Peyer's patch (tissue), 4 donors: ENCODE measurements around the gene MAPK8.

Experiments
- CTCF ChIP-seq, 6 experiments: fragments of 450-650 bp in 4 of 6; fragments of 200-600 bp in 2 of 6; sonication (generic) in 1 of 6; IDR thresholded peaks; one replicate each; pipeline ENCODE4 v1.5.1; 2017 to 2019; ENCODE audit warnings: antibody characterized with exemption in 6 of 6, mild to moderate bottlenecking in 3 of 6, moderate library complexity in 1 of 6
- POLR2A ChIP-seq, 2 donors: fragments of 450-650 bp; IDR thresholded peaks; one replicate each; pipeline ENCODE4 v1.5.1; 2017; ENCODE audit warnings: antibody characterized with exemption in 2 of 2, mild to moderate bottlenecking in 2 of 2, moderate library complexity in 2 of 2

GRCh38 chr10:48412933-48413332, 106.5 kb downstream of the MAPK8 start:
- TF ChIP-seq CTCF (IDR thresholded peaks at IDR 0.05) (no peak), POLR2A (IDR thresholded peaks at IDR 0.05) (no peak)
